GM12878 (cell line): ENCODE results near the gene DDX52.

ENCODE experiments used
- CHD2 ChIP-seq: IDR thresholded peaks from 2 replicates; pipeline ENCODE4 v1.6.1; 2011; ENCODE audit warnings: low read depth, low read length, improper control_type of control experiment, borderline replicate concordance
- CHD4 ChIP-seq: fragments of 200-600 bp; sonication (generic); IDR thresholded peaks from 2 replicates; pipeline ENCODE4 v1.6.1; 2016; ENCODE audit warnings: mild to moderate bottlenecking
- CREB1 ChIP-seq: IDR thresholded peaks from 2 replicates; pipeline ENCODE4 v1.6.1; 2012; ENCODE audit warnings: low read depth, mild to moderate bottlenecking, inconsistent platforms
- CTCF ChIP-seq, 3 experiments: IDR thresholded peaks in 2 of 3; conservative IDR thresholded peaks in 1 of 3; 2 replicates each; pipeline ENCODE4 v1.5.1; 2011; ENCODE audit warnings: low read depth in 3 of 3, low read length in 3 of 3, mild to moderate bottlenecking in 3 of 3, control low read depth in 2 of 3, moderate library complexity in 2 of 3, inconsistent platforms in 1 of 3, mixed read lengths in 1 of 3; ENCODE audit not compliant: control insufficient read depth in 2 of 3, insufficient read depth in 1 of 3; ENCODE audit errors: extremely low read depth in 1 of 3
- EZH2 ChIP-seq: IDR thresholded peaks from 2 replicates; pipeline ENCODE4 v1.6.1; 2012; ENCODE audit warnings: low read depth, mild to moderate bottlenecking, control low read depth, inconsistent platforms, low read length, borderline replicate concordance; ENCODE audit not compliant: control insufficient read depth
- FOS ChIP-seq: IDR thresholded peaks from 3 replicates; pipeline ENCODE4 v1.6.1; 2011; ENCODE audit warnings: borderline replicate concordance; ENCODE audit not compliant: insufficient read length; ENCODE audit errors: extremely low read depth
- JUND ChIP-seq: IDR thresholded peaks from 2 replicates; pipeline ENCODE4 v1.6.1; 2012; ENCODE audit warnings: low read depth, mild to moderate bottlenecking, low read length, improper control_type of control experiment, moderate library complexity
- KAT2A ChIP-seq: conservative IDR thresholded peaks from 2 replicates; pipeline ENCODE4 v1.6.1; 2011; ENCODE audit warnings: low read depth, low read length; ENCODE audit not compliant: control insufficient read depth
- KDM1A ChIP-seq: fragments of 200-600 bp; sonication (generic); IDR thresholded peaks from 2 replicates; pipeline ENCODE4 v1.6.1; 2016; ENCODE audit warnings: borderline replicate concordance
- TF ChIP-seq, protein P1 (sequence below): fragments of 450-650 bp; IDR thresholded peaks from 2 replicates; pipeline ENCODE4 v1.6.1; 2016; ENCODE audit warnings: mild to moderate bottlenecking, moderate library complexity, borderline replicate concordance
- TF ChIP-seq, protein P2 (sequence below): IDR thresholded peaks from 2 replicates; pipeline ENCODE4 v1.6.1; 2012; ENCODE audit warnings: mild to moderate bottlenecking, low read depth, low read length

GRCh38 chr17:37643869-37644268 is 623 bp upstream of the DDX52 start:
- TF ChIP-seq KAT2A = no peak
- no peak for TF ChIP-seq CTCF (IDR thresholded peaks at IDR 0.05 in 2 of 3, conservative IDR thresholded peaks at IDR 0.05 in 1 of 3; ENCODE audit: control insufficient read depth in 2 of 3, extremely low read depth in 1 of 3, insufficient read depth in 1 of 3, low read depth in 3 of 3, low read length in 3 of 3)
- no peak for TF ChIP-seq KDM1A
- no peak for TF ChIP-seq CHD4
- TF ChIP-seq CREB1 = no peak
- no peak for TF ChIP-seq FOS
- TF ChIP-seq, protein P1, sequence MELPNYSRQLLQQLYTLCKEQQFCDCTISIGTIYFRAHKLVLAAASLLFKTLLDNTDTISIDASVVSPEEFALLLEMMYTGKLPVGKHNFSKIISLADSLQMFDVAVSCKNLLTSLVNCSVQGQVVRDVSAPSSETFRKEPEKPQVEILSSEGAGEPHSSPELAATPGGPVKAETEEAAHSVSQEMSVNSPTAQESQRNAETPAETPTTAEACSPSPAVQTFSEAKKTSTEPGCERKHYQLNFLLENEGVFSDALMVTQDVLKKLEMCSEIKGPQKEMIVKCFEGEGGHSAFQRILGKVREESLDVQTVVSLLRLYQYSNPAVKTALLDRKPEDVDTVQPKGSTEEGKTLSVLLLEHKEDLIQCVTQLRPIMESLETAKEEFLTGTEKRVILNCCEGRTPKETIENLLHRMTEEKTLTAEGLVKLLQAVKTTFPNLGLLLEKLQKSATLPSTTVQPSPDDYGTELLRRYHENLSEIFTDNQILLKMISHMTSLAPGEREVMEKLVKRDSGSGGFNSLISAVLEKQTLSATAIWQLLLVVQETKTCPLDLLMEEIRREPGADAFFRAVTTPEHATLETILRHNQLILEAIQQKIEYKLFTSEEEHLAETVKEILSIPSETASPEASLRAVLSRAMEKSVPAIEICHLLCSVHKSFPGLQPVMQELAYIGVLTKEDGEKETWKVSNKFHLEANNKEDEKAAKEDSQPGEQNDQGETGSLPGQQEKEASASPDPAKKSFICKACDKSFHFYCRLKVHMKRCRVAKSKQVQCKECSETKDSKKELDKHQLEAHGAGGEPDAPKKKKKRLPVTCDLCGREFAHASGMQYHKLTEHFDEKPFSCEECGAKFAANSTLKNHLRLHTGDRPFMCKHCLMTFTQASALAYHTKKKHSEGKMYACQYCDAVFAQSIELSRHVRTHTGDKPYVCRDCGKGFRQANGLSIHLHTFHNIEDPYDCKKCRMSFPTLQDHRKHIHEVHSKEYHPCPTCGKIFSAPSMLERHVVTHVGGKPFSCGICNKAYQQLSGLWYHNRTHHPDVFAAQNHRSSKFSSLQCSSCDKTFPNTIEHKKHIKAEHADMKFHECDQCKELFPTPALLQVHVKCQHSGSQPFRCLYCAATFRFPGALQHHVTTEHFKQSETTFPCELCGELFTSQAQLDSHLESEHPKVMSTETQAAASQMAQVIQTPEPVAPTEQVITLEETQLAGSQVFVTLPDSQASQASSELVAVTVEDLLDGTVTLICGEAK = peak; percentile 33; the same call in 1 of the 2 replicates
- no peak for TF ChIP-seq CHD2
- TF ChIP-seq, protein P2, sequence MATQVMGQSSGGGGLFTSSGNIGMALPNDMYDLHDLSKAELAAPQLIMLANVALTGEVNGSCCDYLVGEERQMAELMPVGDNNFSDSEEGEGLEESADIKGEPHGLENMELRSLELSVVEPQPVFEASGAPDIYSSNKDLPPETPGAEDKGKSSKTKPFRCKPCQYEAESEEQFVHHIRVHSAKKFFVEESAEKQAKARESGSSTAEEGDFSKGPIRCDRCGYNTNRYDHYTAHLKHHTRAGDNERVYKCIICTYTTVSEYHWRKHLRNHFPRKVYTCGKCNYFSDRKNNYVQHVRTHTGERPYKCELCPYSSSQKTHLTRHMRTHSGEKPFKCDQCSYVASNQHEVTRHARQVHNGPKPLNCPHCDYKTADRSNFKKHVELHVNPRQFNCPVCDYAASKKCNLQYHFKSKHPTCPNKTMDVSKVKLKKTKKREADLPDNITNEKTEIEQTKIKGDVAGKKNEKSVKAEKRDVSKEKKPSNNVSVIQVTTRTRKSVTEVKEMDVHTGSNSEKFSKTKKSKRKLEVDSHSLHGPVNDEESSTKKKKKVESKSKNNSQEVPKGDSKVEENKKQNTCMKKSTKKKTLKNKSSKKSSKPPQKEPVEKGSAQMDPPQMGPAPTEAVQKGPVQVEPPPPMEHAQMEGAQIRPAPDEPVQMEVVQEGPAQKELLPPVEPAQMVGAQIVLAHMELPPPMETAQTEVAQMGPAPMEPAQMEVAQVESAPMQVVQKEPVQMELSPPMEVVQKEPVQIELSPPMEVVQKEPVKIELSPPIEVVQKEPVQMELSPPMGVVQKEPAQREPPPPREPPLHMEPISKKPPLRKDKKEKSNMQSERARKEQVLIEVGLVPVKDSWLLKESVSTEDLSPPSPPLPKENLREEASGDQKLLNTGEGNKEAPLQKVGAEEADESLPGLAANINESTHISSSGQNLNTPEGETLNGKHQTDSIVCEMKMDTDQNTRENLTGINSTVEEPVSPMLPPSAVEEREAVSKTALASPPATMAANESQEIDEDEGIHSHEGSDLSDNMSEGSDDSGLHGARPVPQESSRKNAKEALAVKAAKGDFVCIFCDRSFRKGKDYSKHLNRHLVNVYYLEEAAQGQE = no peak
- TF ChIP-seq EZH2 = no peak
- TF ChIP-seq JUND = no peak
